ENCODE results near the gene PAQR4. TPM values are rescaled to one million over a fixed set of nuclear protein-coding genes. Genes with fewer than 3 reads are reported as not detected.

Gene PAQR4
- total and polyA plus RNA-seq, 2 of the 13 experiments (the other 11 are each of a cell fraction or from before 2014, with no cell fraction given), result 15.9 to 24.8 TPM

GRCh38 chr16:2983706-2984136, 14.6 kb downstream of the PAQR4 start (continued):
- TF ChIP-seq SKIL (CRISPR knock-in tag; IDR thresholded peaks at IDR 0.05; ENCODE audit: borderline replicate concordance), result no peak
- no peak for TF ChIP-seq EP300 (IDR thresholded peaks at IDR 0.05; ENCODE audit: low read depth in 2 of 2, low read length in 2 of 2)
- no peak for TF ChIP-seq EP300 (CRISPR knock-in tag; IDR thresholded peaks at IDR 0.05; ENCODE audit: borderline replicate concordance)
- peak; percentile 71 for TF ChIP-seq STAG1 (CRISPR knock-in tag; IDR thresholded peaks at IDR 0.05)
- 0 out of 2 replicates have a peak, but pooled peaks have one; percentile 36 for TF ChIP-seq ZBTB20 (CRISPR knock-in tag; IDR thresholded peaks at IDR 0.05; ENCODE audit: borderline replicate concordance, low read depth)
- TF ChIP-seq ETS1 (CRISPR knock-in tag; IDR thresholded peaks at IDR 0.05), result no peak
- TF ChIP-seq ZNF510 (CRISPR knock-in tag; IDR thresholded peaks at IDR 0.05; ENCODE audit: low read depth), result no peak
- 0 out of 2 replicates have a peak, but pooled peaks have one; percentile 38 for TF ChIP-seq CCDC6 (CRISPR knock-in tag; IDR thresholded peaks at IDR 0.05)
- no peak for TF ChIP-seq SIX4 (CRISPR knock-in tag; IDR thresholded peaks at IDR 0.05)
- peak; percentile 43; the same call in 1 of the 2 replicates for TF ChIP-seq SALL1 (CRISPR knock-in tag; IDR thresholded peaks at IDR 0.05)
- TF ChIP-seq ZNF770 (CRISPR knock-in tag; IDR thresholded peaks at IDR 0.05), result peak; percentile 64
- TF ChIP-seq CHD2 (IDR thresholded peaks at IDR 0.05; ENCODE audit: low read depth, low read length), result peak; percentile 84
- no peak for TF ChIP-seq ZNF607 (CRISPR knock-in tag; IDR thresholded peaks at IDR 0.05; ENCODE audit: borderline replicate concordance)
- no peak for TF ChIP-seq RFX1 (IDR thresholded peaks at IDR 0.05)
- TF ChIP-seq ZNF383 (CRISPR knock-in tag; IDR thresholded peaks at IDR 0.05; ENCODE audit: borderline replicate concordance), result no peak
- 0 out of 2 replicates have a peak, but pooled peaks have one; percentile 55 for TF ChIP-seq MXD1 (CRISPR knock-in tag; IDR thresholded peaks at IDR 0.05)
- no peak for TF ChIP-seq ZNF598 (CRISPR knock-in tag; IDR thresholded peaks at IDR 0.05; ENCODE audit: borderline replicate concordance)
- no peak for TF ChIP-seq ZNF567 (CRISPR knock-in tag; IDR thresholded peaks at IDR 0.05; ENCODE audit: borderline replicate concordance)
- TF ChIP-seq REPIN1 (CRISPR knock-in tag; IDR thresholded peaks at IDR 0.05; ENCODE audit: borderline replicate concordance, low read depth), result peak; percentile 71
- no peak for TF ChIP-seq SRF (IDR thresholded peaks at IDR 0.05; ENCODE audit: low read depth, low read length)
- TF ChIP-seq ZSCAN29 (CRISPR knock-in tag; conservative IDR thresholded peaks at IDR 0.05), result no peak
- TF ChIP-seq PHF20 (CRISPR knock-in tag; IDR thresholded peaks at IDR 0.05), result no peak
- no peak for TF ChIP-seq ZNF674 (CRISPR knock-in tag; IDR thresholded peaks at IDR 0.05; ENCODE audit: low read depth)
- TF ChIP-seq KLF12 (CRISPR knock-in tag; IDR thresholded peaks at IDR 0.05; ENCODE audit: borderline replicate concordance), result peak; percentile 39; the same call in 1 of the 2 replicates
- no peak for TF ChIP-seq ZNF546 (CRISPR knock-in tag; conservative IDR thresholded peaks at IDR 0.05)
- no peak for TF ChIP-seq ZNF24 (IDR thresholded peaks at IDR 0.05)
- TF ChIP-seq FOXA3 (CRISPR knock-in tag; IDR thresholded peaks at IDR 0.05), result 0 out of 2 replicates have a peak, but pooled peaks have one; percentile 7
